Endothelial cell of umbilical vein (primary cell): Measurements from ENCODE around the gene FA2H. TPM values are rescaled to one million over a fixed set of nuclear protein-coding genes. Genes with fewer than 3 reads are reported as not detected.

Experiments
- BruUV-seq: library from RNA; stranded (reverse); fragments of 400-500 nt; replicated peaks from 2 replicates; lab custom pipeline; 2021; lab: Mats Ljungman, UMichigan
- CTCF ChIA-PET: fragments of 300-600, 350-600 bp; sonication (Branson Sonifier 250); formaldehyde crosslinking; loops from one replicate; lab custom pipeline; 2021; ENCODE audit warnings: antibody characterized with exemption, inconsistent platforms; lab: Charles Lee
- POLR2A ChIA-PET: fragments of 300-600, 350-600 bp; sonication (Branson Sonifier 250); formaldehyde crosslinking; loops from one replicate; lab custom pipeline; 2021; ENCODE audit warnings: antibody characterized with exemption, inconsistent platforms; lab: Charles Lee
- DNase-seq: peaks from one replicate; pipeline ENCODE4 v3.0.0-alpha.2; 2011; ENCODE audit warnings: low read depth, low spot score
- FAIRE-seq: peaks from 2 replicates; lab custom pipeline; 2011; peaks lifted over from hg19 to GRCh38; lab: Jason Lieb, UNC
- H2AFZ ChIP-seq: 2 replicates; pipeline ENCODE4 v1.6.0; 2012; ENCODE audit warnings: low read depth, low read length, control low read depth, inconsistent platforms
- H3K27ac ChIP-seq: 2 replicates; pipeline ENCODE4 v1.5.1; 2011; ENCODE audit warnings: low read depth, mild to moderate bottlenecking, control low read depth, low read length, moderate library complexity; ENCODE audit not compliant: insufficient read depth
- H3K27me3 ChIP-seq, 2 experiments: 2 replicates each; pipeline versions ENCODE4 v1.6.0 to v1.6.1; 2011; ENCODE audit warnings: low read length in 2 of 2, mixed read lengths in 1 of 2; ENCODE audit not compliant: control insufficient read depth in 2 of 2, insufficient read depth in 2 of 2
- H3K36me3 ChIP-seq, 2 experiments: 2 replicates in 1 of 2; 3 replicates in 1 of 2; pipeline ENCODE4 v1.5.1; 2011; ENCODE audit warnings: low read length in 2 of 2, mild to moderate bottlenecking in 1 of 2, moderate library complexity in 1 of 2; ENCODE audit not compliant: control insufficient read depth in 2 of 2, insufficient read depth in 2 of 2; ENCODE audit errors: extremely low read depth in 1 of 2
- H3K4me1 ChIP-seq: 3 replicates; pipeline ENCODE4 v1.5.1; 2011; ENCODE audit warnings: mild to moderate bottlenecking, low read length; ENCODE audit not compliant: control insufficient read depth, insufficient read depth; ENCODE audit errors: extremely low read depth
- H3K4me2 ChIP-seq: 2 replicates; pipeline ENCODE4 v1.6.1; 2011; ENCODE audit warnings: low read length, control low read depth, mixed read lengths; ENCODE audit not compliant: insufficient read depth
- H3K4me3 ChIP-seq, 3 experiments: fragments of 200-600 bp in 1 of 3; sonication (generic), shearing (Covaris generic) in 1 of 3; replicated peaks in 1 of 3; 2 replicates each; pipeline ENCODE4 v1.5.1; 2011 to 2016; ENCODE audit warnings: control low read depth in 3 of 3, low read length in 3 of 3, mild to moderate bottlenecking in 2 of 3, inconsistent platforms in 1 of 3, low read depth in 1 of 3, moderate library complexity in 1 of 3; ENCODE audit not compliant: insufficient read depth in 1 of 3
- H3K79me2 ChIP-seq: 2 replicates; pipeline ENCODE4 v1.6.0; 2012; ENCODE audit warnings: low read length, inconsistent platforms; ENCODE audit not compliant: control insufficient read depth, insufficient read depth
- H3K9ac ChIP-seq: replicated peaks from 2 replicates; pipeline ENCODE3; 2011; ENCODE audit warnings: low read length, control low read depth; ENCODE audit not compliant: insufficient read depth; ENCODE audit errors: extremely low read depth
- H3K9me1 ChIP-seq: replicated peaks from 3 replicates; pipeline ENCODE4 v1.6.0; 2011; ENCODE audit warnings: mild to moderate bottlenecking, low read length; ENCODE audit not compliant: control insufficient read depth, insufficient read depth; ENCODE audit errors: extremely low read depth
- H3K9me3 ChIP-seq: replicated peaks from 2 replicates; pipeline ENCODE4 v1.5.1; 2012; ENCODE audit warnings: low read length, inconsistent platforms; ENCODE audit not compliant: control insufficient read depth, insufficient read depth
- H4K20me1 ChIP-seq: replicated peaks from 2 replicates; pipeline ENCODE3; 2011; ENCODE audit warnings: mild to moderate bottlenecking, low read length; ENCODE audit not compliant: control insufficient read depth, insufficient read depth; ENCODE audit errors: extremely low read depth
- CTCF ChIP-seq, 2 donors: IDR thresholded peaks; 1 replicate in 1 of 2; 2 replicates in 1 of 2; pipeline ENCODE4 v1.5.1; 2011; ENCODE audit warnings: low read length in 2 of 2, mild to moderate bottlenecking in 2 of 2, moderate library complexity in 2 of 2, control low read depth in 1 of 2, inconsistent platforms in 1 of 2, low read depth in 1 of 2; ENCODE audit not compliant: insufficient read depth in 1 of 2; ENCODE audit errors: extremely low read depth in 1 of 2
- EZH2 ChIP-seq: IDR thresholded peaks from 2 replicates; pipeline ENCODE4 v1.6.1; 2012; ENCODE audit warnings: borderline replicate concordance, low read depth, mild to moderate bottlenecking, moderate library complexity, low read length, inconsistent platforms; ENCODE audit not compliant: severe bottlenecking
- FOS ChIP-seq: IDR thresholded peaks from 2 replicates; pipeline ENCODE4 v1.6.1; 2011; ENCODE audit warnings: mild to moderate bottlenecking, low read length, moderate library complexity, borderline replicate concordance; ENCODE audit not compliant: insufficient read depth
- GATA2 ChIP-seq: IDR thresholded peaks from 2 replicates; pipeline ENCODE4 v1.7.0; 2011; ENCODE audit warnings: low read depth, mild to moderate bottlenecking, moderate library complexity, mixed read lengths, low read length; ENCODE audit not compliant: insufficient read length, insufficient read depth
- JUN ChIP-seq: IDR thresholded peaks from 2 replicates; pipeline ENCODE4 v1.6.1; 2011; ENCODE audit warnings: borderline replicate concordance, low read depth; ENCODE audit not compliant: insufficient read length, insufficient read depth
- MAX ChIP-seq: IDR thresholded peaks from 2 replicates; pipeline ENCODE4 v1.6.1; 2011; ENCODE audit not compliant: insufficient read depth, insufficient read length
- MYC ChIP-seq: IDR thresholded peaks from one replicate; pipeline ENCODE4 v1.6.1; 2011; ENCODE audit warnings: mild to moderate bottlenecking, low read depth, low read length
- POLR2A ChIP-seq: IDR thresholded peaks from 2 replicates; pipeline ENCODE4 v1.6.1; 2012; ENCODE audit warnings: low read depth, mild to moderate bottlenecking, control low read depth, low read length
- POLR2AphosphoS5 ChIP-seq: IDR thresholded peaks from 2 replicates; pipeline ENCODE4 v1.6.1; 2012; ENCODE audit warnings: low read depth, mild to moderate bottlenecking, control low read depth, low read length, moderate library complexity; ENCODE audit not compliant: insufficient read depth
- dilution Hi-C: fragments of 300-500 bp; cut with MboI; formaldehyde crosslinking; loops from one replicate; pipeline ENCODE4 v1.15.0; 2019; ENCODE audit warnings: low sequenced_read_pairs; ENCODE audit not compliant: extremely low pct_ligation_motif_present
- intact Hi-C: fragments of 100-400 bp; cut with micrococcal nuclease; formaldehyde crosslinking; loops from one replicate; pipeline ENCODE4 v1.10.0; 2022
- polyA plus RNA-seq, 4 experiments: library from polyadenylated mRNA; depleted of rRNA in 3 of 4; stranded (reverse) in 3 of 4; unstranded in 1 of 4; fragments of >200 nt; gene quantifications; 2 replicates each; pipeline versions ENCODE4 v1.2.1 to v1.2.3, GENCODE V29; 2011 to 2012; ENCODE audit warnings: missing spikeins in 1 of 4
- total RNA-seq: library from RNA; stranded (reverse); gene quantifications from 2 replicates; pipeline ENCODE4 v1.2.3, GENCODE V29; 2021

Gene FA2H
- total and polyA plus RNA-seq, 2 donors (not counting 3 experiments of a cell fraction or from before 2014, with no cell fraction given), result not detected

- Histone ChIP-seq H3K4me3 (no peak overlapping the region), H3K79me2 (no peaks in the 10 kb centered on the region), H3K27ac (no peak overlapping the region), H3K27me3 (no peaks in the 10 kb centered on the region), H3K36me3 (no peaks in the 10 kb centered on the region), H2AFZ (no peak overlapping the region), H3K4me1 (no peaks in the 10 kb centered on the region), H3K9me1 (no peaks in the 10 kb centered on the region), H4K20me1 (no peaks in the 10 kb centered on the region), H3K4me2 (no peak overlapping the region), H3K9ac (no peak overlapping the region), H3K9me3 (no peaks in the 10 kb centered on the region)
- dilution Hi-C loops, result no loop called here
- DNase-seq (no peak), FAIRE-seq (no peak)
- TF ChIP-seq MAX (no peak), JUN (no peak), POLR2AphosphoS5 (no peak), EZH2 (no peak), CTCF (IDR thresholded peaks at IDR 0.05; ENCODE audit: extremely low read depth in 1 of 2, insufficient read depth in 1 of 2, low read depth in 1 of 2, low read length in 2 of 2) (no peak), GATA2 (no peak), MYC (no peak), FOS (no peak), POLR2A (no peak)
- no TSS peak for BruUV-seq
- ChIA-PET CTCF (interaction anchor here (2.4 to 6.7 kb wide), 3 partner anchors 10 to 149 kb away, joined by 8 to 164 read pairs (median 14); no protein-coding TSS in a partner anchor), POLR2A (no interaction called here)
- intact Hi-C loops, result no loop called here
Measured at GRCh38 chr16:74713876-74714275, 60.7 kb downstream of the FA2H start.
